HG03108 (cell line): Measurements from ENCODE around the gene SOX8.
"Not testable (repeated sequence)": the region's sequence is repeated elsewhere in the genome, so short reads cannot be mapped to it uniquely, and the experiment has no call there.

Experiments used
- ATAC-seq: cut with Tn5 transposase; IDR thresholded peaks from one replicate; pipeline ENCODE4 v1.9.1; 2021; ENCODE audit warnings: moderate library complexity; ENCODE audit not compliant: unreplicated experiment

SOX8 gene

GRCh38 chr16:1021553-1022160 lies 40.1 kb downstream of the SOX8 start:
- no peak for ATAC-seq

GRCh38 chr16:1022466-1022865 lies 40.9 kb downstream of the SOX8 start:
- no peak for ATAC-seq

DNA sequence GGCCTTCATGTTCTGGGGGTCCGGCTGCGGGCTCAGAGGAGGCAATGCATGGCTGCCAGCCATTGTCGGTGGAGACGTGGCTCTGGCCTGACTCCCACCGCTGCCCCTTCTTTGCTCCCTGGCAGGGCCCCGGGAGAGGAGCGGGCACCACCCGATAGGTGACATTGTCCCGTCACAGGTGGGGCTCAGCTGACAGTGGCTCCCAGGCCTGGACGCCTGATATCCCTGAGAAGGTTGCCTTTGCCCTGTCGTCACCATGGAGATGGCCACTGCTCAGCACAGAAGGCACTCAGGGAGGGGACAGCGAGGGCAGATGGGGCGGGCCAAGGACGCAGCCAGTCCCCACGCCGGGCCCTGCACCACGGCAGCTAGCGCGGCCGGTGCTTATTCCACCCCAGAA lies 42.6 kb downstream of the SOX8 start:
- no peak for ATAC-seq

- not testable (repeated sequence) for ATAC-seq
These were observed 43.7 kb downstream of the SOX8 start for GRCh38 chr16:1025183-1025809.

DNA sequence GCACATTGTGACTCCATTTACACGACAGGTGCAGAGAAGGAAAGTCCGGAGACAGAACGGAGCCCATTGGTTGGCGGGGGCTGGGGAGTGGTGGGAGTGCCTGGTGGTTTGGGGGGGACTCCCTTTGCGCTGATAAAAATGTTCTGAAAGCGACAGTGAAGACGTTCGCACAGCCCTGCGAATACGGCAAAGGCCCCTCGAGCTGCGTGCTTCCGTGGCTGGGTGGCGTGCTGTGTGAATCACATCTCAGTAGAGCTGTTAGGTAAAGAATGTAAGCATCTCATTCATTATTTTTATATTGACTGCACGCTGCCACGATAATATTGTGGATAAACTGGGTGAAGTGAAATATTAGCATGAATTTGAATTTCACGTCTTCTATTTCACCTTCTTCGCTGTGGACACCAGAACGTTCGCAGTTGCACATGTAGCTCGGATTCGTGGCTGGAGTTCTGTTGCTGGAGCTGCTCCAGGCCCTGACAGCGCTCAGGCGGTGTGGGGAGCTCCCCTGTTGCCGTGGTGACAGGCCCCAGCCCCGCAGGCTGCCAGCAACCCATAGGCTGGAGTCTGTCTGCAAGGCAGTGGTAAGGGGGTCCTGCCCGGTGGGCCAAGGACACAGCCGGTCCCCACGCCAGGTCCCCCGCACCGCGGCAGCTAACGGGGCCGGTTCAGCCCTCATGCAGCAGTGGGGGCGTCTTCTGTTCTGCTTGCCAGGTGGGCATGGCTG lies 44.6 kb downstream of the SOX8 start:
- ATAC-seq = no peak

DNA sequence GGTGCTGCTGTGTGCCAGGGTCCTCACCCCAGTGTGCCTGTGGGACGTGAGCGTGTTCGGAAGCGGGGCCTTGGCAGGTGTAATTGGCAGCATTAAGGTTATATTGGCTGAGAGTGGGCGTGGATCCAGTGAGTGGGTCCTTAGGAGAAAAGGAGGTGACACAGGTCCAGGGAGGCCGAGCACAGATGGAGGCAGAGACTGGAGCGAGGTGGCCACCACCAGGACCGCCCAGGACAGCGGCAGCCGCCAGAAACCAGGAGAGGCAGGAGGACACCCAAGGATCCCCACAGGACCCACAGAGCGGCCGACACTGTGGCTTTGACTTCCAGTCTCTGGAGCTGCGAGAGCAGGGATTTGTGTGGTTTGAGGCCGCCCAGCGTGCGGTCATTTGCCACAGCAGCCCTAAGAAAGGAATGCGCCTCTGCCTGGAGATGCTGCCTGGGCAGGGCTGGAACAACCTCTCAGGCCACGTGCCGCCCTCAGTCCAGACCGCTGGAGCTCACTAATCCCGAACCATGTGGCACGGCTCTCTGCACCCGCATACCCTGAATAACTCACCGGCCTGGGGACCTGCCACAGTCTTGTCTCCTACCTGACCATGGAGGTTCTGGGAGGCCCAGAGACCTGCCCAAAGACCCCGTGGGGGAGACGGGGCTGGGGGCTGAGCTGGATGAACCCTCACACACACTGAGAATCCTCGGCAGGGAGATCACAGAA lies 45.4 kb downstream of the SOX8 start:
- ATAC-seq = no peak

GRCh38 chr16:1027501-1027815 lies 45.9 kb downstream of the SOX8 start:
- no peak for ATAC-seq

DNA sequence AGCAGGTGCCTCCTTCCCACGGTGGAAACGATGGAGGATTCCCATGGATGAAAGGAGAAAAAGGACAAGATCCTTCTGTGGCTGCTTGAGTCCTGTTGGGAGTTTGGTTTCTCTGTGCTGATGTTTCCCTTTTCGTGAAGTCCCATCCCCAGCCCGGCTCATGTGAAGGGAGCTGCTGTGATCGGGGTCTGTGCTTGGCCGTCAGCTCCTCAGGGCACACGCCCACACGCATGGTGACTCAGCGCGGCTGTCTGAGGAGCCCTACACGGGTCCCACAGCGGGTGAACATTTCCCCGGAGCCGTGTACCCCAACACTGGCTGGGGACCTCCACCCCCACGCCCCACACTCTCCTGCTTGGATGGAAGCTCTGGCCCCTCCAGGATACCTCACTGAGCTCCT lies 46.5 kb downstream of the SOX8 start:
- no peak for ATAC-seq

DNA sequence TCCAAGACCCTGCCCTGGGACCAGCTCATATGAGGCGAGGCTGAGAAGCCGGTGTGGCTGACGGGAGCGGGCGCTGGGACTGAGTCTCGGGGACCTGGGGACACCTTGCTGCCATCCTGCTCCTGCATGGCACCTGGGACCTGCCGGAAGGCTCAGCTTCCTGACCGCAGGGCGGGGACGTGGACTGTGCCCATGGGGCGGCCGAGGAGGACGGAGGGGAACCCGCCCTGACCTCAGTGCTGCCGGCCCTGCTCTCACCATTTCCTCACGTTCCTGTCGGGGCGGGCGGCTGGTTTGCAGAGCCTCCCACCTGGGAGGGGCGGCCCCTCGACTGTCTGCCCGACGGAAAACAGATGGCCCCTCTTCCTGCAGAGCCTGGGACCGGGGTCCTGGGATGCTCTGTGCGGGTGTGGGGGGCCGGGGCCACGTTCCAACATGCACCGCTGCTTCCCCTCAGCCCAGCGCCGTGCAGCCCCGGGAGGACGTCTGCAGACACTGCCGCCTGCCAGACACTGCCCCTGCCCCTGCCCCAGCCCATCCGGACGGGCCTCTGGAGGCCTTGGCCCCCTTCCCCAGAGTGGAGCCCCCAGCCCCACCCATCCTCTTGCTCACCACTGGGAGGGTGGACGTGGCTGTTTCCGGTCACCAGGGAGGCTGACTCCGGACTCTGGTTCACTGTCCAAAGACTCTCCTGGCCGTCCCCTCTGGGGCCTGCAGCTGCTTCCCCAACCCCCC lies 47.1 kb downstream of the SOX8 start:
- no peak for ATAC-seq

GRCh38 chr16:1029259-1029545 lies 47.6 kb downstream of the SOX8 start:
- ATAC-seq = no peak

GRCh38 chr16:1030473-1030901 lies 48.9 kb downstream of the SOX8 start:
- ATAC-seq = no peak

DNA sequence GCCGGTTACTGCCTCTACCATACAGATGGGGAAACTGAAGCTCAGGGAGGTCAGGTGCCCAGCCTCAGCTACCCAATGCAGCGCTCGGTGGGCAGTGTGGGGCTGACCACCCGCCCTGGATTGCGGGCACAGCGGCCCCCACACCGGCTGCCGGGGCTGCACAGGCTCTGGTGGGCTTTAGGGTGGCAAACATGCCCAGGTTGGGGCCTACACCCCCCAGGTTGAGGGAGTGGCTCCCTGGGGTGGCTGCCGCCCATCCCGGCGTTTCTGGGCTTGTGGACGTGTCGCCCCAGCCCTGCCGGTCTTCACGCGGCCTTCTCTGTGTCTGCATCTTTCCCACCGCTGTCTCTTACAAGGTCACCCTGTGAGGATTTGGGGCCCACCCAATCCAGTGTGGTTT lies 50.1 kb downstream of the SOX8 start:
- no peak for ATAC-seq

DNA sequence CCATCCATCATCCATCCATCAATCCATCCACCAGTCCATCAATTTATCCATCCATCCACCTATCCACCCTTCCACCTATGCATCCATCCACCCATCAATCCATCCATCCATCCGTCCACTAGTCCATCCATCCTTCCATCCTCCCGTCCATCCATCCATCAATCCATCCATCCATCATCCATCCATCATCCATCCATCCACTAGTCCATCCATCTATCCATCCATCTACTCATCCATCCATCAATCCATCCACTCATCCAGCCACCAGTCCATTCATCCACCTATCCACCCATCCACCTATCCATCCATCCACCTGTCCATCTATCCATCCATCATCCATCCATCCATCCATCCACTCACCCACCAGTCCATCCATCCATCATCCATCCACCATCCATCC lies 51.0 kb downstream of the SOX8 start:
- ATAC-seq = no peak

GRCh38 chr16:1033128-1033679 lies 51.6 kb downstream of the SOX8 start:
- ATAC-seq = no peak

DNA sequence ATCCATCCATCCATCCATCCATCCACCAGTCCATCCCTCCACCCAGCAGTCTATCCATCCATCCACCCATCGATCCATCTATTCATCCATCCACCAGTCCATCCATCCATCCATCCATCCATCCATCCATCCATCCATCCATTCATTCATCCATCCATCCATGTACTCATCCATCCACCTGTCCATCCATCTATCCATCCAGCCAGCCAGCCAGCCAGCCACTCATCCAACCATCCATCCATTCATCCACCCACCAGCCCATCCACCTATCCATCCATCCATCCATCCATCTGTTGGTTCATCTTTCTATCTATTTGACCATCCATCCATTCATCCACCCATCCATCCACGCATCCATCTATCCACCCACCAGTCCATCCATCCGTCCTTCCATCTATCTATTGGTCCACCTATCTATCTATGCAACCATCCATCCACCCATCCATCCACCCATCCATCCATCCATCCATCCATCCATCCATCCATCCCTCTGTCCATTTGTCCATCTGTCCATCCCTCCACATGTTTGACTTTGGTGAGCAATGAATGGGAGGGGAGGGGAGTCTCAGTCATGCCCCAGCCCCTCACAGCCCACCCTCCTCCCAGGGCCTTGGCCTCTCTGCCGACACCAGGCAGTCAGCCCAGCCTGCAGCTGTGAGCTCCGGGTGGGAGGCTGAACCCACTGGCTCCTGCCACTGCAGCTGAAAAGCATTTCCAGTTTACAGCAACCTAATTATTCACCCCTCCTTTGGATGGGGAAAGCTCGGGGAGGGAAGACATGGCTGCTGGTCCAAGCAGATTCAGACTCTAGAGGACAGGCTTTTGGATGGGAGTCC lies 52.9 kb downstream of the SOX8 start:
- no peak for ATAC-seq

DNA sequence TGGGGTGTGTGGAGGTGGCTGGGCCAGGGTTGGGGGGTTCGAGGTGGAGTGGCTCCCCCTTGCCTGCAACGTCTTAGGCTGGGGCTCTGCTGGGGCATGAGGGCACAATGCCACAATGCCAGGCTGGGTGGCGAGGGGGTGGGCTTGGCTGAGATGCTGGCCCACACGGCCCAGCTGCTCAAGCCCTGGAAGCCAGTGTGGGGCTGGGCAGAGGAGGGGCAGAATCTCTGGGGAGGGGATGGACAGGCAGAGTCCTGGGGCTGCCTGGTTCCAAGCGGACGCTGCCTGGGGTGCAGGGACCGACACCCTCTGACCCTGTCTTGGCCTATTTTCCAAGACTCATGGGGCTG lies 53.5 kb downstream of the SOX8 start:
- ATAC-seq = no peak

GRCh38 chr16:1036166-1036565 lies 54.6 kb downstream of the SOX8 start:
- ATAC-seq = no peak
